Adipose tissue (tissue), 3 donors: ENCODE results near the gene NPL. TPM values are rescaled to one million over a fixed set of nuclear protein-coding genes. Genes with fewer than 3 reads are reported as not detected.

Source experiments
- H3K27ac ChIP-seq: one replicate; pipeline ENCODE4 v1.5.1; 2013; ENCODE audit warnings: low read depth, low read length
- WGBS, 3 donors: extraction: QIAGEN DNeasy Blood & Tissue Kit; methylation state at CpG; one replicate each; pipeline ENCODE4 v1.1.7; 2013; 5-methylcytosine and 5-hydroxymethylcytosine counted together
- polyA plus RNA-seq, 3 donors: library from polyadenylated mRNA; stranded (reverse); fragments of 200-250 nt; gene quantifications; one replicate each; pipeline ENCODE4 v1.2.3, GENCODE V29; 2013
- donor health status: healthy with polysubstance abuse.
- donor health status: Bipolar disorder and iron deficiency.
- donor health status: healthy.

NPL gene
- 10 to 100 TPM in 1 of 3 donors, 1 to 10 TPM in 2; 1.8 to 35.0 (median 8.2) TPM for polyA plus RNA-seq

- H3K27ac ChIP-seq: no peak within 1 kb of the TSS
- 0 to 2% (median 1%) methylated on average over 78 to 93 of the region's 93 CpGs for WGBS, 3 donors
Observed at GRCh38 chr1:182789138-182790076, at the start of gene NPL. Gene NPL, plus strand, starts transcription at chr1:182789773. Its CDS starts 4,599 bp downstream, at chr1:182794372.

- WGBS, 3 donors: 91 to 100% (median 92%) methylated on average over 1 of the region's 1 CpG
- no peak overlapping the region for H3K27ac ChIP-seq
Observed at GRCh38 chr1:182740120-182740519, 49.5 kb upstream of the NPL start.

GRCh38 chr1:182742780-182743179, 46.8 kb upstream of the NPL start:
- no peak overlapping the region for H3K27ac ChIP-seq
- WGBS, 3 donors: 89 to 96% (median 95%) methylated on average over 1 of the region's 1 CpG

GRCh38 chr1:182752077-182752988, 37.2 kb upstream of the NPL start:
- 49 to 80% (median 59%) methylated on average over 14 of the region's 14 CpGs for WGBS, 3 donors

GRCh38 chr1:182754087-182754486, 35.5 kb upstream of the NPL start:
- H3K27ac ChIP-seq: no peak overlapping the region
- 49 to 77% (median 67%) methylated on average over 7 of the region's 7 CpGs for WGBS, 3 donors

More at GRCh38 chr1:182752077-182752988, 37.2 kb upstream of the NPL start:
- H3K27ac ChIP-seq: no peak overlapping the region

GRCh38 chr1:182754543-182755314, 34.8 kb upstream of the NPL start:
- 76 to 84% (median 78%) methylated on average over 4 of the region's 4 CpGs for WGBS, 3 donors

GRCh38 chr1:182755632-182756031, 33.9 kb upstream of the NPL start:
- H3K27ac ChIP-seq: no peak overlapping the region

More at GRCh38 chr1:182754543-182755314, 34.8 kb upstream of the NPL start:
- no peak overlapping the region for H3K27ac ChIP-seq

- no peak overlapping the region for H3K27ac ChIP-seq
Observed at GRCh38 chr1:182756423-182756822, 33.1 kb upstream of the NPL start.

- no peak overlapping the region for H3K27ac ChIP-seq
- WGBS, 3 donors: 87 to 92% (median 90%) methylated on average over 4 of the region's 4 CpGs
Observed at GRCh38 chr1:182761396-182762395, 27.9 kb upstream of the NPL start.

- H3K27ac ChIP-seq: no peak overlapping the region
- 83 to 91% (median 87%) methylated on average over 4 of the region's 4 CpGs for WGBS, 3 donors
Observed at GRCh38 chr1:182762536-182762935, 27.0 kb upstream of the NPL start.

GRCh38 chr1:182764029-182764727, 25.4 kb upstream of the NPL start:
- no peak overlapping the region for H3K27ac ChIP-seq
- 61 to 79% (median 71%) methylated on average over 4 of the region's 4 CpGs for WGBS, 3 donors

- 55 to 67% (median 55%) methylated on average over 3 of the region's 3 CpGs for WGBS, 3 donors
Observed at GRCh38 chr1:182765391-182765790, 24.2 kb upstream of the NPL start.

GRCh38 chr1:182766050-182766449, 23.5 kb upstream of the NPL start:
- no peak overlapping the region for H3K27ac ChIP-seq
- 95 to 100% (median 97%) methylated on average over 2 of the region's 2 CpGs for WGBS, 3 donors

More at GRCh38 chr1:182765391-182765790, 24.2 kb upstream of the NPL start:
- no peak overlapping the region for H3K27ac ChIP-seq

GRCh38 chr1:182766881-182767645, 22.5 kb upstream of the NPL start:
- H3K27ac ChIP-seq: no peak overlapping the region
- 71 to 80% (median 78%) methylated on average over 4 of the region's 4 CpGs for WGBS, 3 donors

GRCh38 chr1:182768963-182769362, 20.6 kb upstream of the NPL start:
- WGBS, 3 donors: 44 to 59% (median 47%) methylated on average over 2 of the region's 2 CpGs
- H3K27ac ChIP-seq: no peak overlapping the region

GRCh38 chr1:182770232-182770631, 19.3 kb upstream of the NPL start:
- 50 to 64% (median 53%) methylated on average over 2 of the region's 2 CpGs for WGBS, 3 donors
- no peak overlapping the region for H3K27ac ChIP-seq
